ENCODE results near the gene KCTD16.

- TF ChIP-seq FOSL2 (IDR thresholded peaks at IDR 0.05; ENCODE audit: borderline replicate concordance, low read depth) (no peak), RAD21 (IDR thresholded peaks at IDR 0.05; ENCODE audit: low read length) (no peak), CTCF (IDR thresholded peaks at IDR 0.05) (no peak)
Observed at GRCh38 chr5:144230806-144231205, 60.1 kb downstream of the KCTD16 start.

Measured in SK-N-SH (cell line).